ENCODE measurements around the gene ORC1.

- no peak for TF ChIP-seq POLR2A (IDR thresholded peaks at IDR 0.05)
- TF ChIP-seq CTCF (IDR thresholded peaks at IDR 0.05), result no peak
Observed at GRCh38 chr1:52423055-52423454, 18.8 kb upstream of the ORC1 start.
